Endothelial cell of umbilical vein (primary cell): ENCODE results near the gene COQ9. TPM values are rescaled to one million over a fixed set of nuclear protein-coding genes. Genes with fewer than 3 reads are reported as not detected.

Source experiments
- BruUV-seq: library from RNA; stranded (reverse); fragments of 400-500 nt; replicated peaks from 2 replicates; lab custom pipeline; 2021; lab: Mats Ljungman, UMichigan
- CTCF ChIA-PET: fragments of 300-600, 350-600 bp; sonication (Branson Sonifier 250); formaldehyde crosslinking; loops from one replicate; lab custom pipeline; 2021; ENCODE audit warnings: antibody characterized with exemption, inconsistent platforms; lab: Charles Lee
- POLR2A ChIA-PET: fragments of 300-600, 350-600 bp; sonication (Branson Sonifier 250); formaldehyde crosslinking; loops from one replicate; lab custom pipeline; 2021; ENCODE audit warnings: antibody characterized with exemption, inconsistent platforms; lab: Charles Lee
- DNase-seq: peaks from one replicate; pipeline ENCODE4 v3.0.0-alpha.2; 2011; ENCODE audit warnings: low read depth, low spot score
- FAIRE-seq: peaks from 2 replicates; lab custom pipeline; 2011; peaks lifted over from hg19 to GRCh38; lab: Jason Lieb, UNC
- H2AFZ ChIP-seq: 2 replicates; pipeline ENCODE4 v1.6.0; 2012; ENCODE audit warnings: low read depth, low read length, control low read depth, inconsistent platforms
- H3K27ac ChIP-seq: 2 replicates; pipeline ENCODE4 v1.5.1; 2011; ENCODE audit warnings: low read depth, mild to moderate bottlenecking, control low read depth, low read length, moderate library complexity; ENCODE audit not compliant: insufficient read depth
- H3K27me3 ChIP-seq, 2 experiments: 2 replicates each; pipeline versions ENCODE4 v1.6.0 to v1.6.1; 2011; ENCODE audit warnings: low read length in 2 of 2, mixed read lengths in 1 of 2; ENCODE audit not compliant: control insufficient read depth in 2 of 2, insufficient read depth in 2 of 2
- H3K36me3 ChIP-seq, 2 experiments: 2 replicates in 1 of 2; 3 replicates in 1 of 2; pipeline ENCODE4 v1.5.1; 2011; ENCODE audit warnings: low read length in 2 of 2, mild to moderate bottlenecking in 1 of 2, moderate library complexity in 1 of 2; ENCODE audit not compliant: control insufficient read depth in 2 of 2, insufficient read depth in 2 of 2; ENCODE audit errors: extremely low read depth in 1 of 2
- H3K4me1 ChIP-seq: 3 replicates; pipeline ENCODE4 v1.5.1; 2011; ENCODE audit warnings: mild to moderate bottlenecking, low read length; ENCODE audit not compliant: control insufficient read depth, insufficient read depth; ENCODE audit errors: extremely low read depth
- H3K4me2 ChIP-seq: 2 replicates; pipeline ENCODE4 v1.6.1; 2011; ENCODE audit warnings: low read length, control low read depth, mixed read lengths; ENCODE audit not compliant: insufficient read depth
- H3K4me3 ChIP-seq, 3 experiments: fragments of 200-600 bp in 1 of 3; sonication (generic), shearing (Covaris generic) in 1 of 3; replicated peaks in 1 of 3; 2 replicates each; pipeline ENCODE4 v1.5.1; 2011 to 2016; ENCODE audit warnings: control low read depth in 3 of 3, low read length in 3 of 3, mild to moderate bottlenecking in 2 of 3, inconsistent platforms in 1 of 3, low read depth in 1 of 3, moderate library complexity in 1 of 3; ENCODE audit not compliant: insufficient read depth in 1 of 3
- H3K79me2 ChIP-seq: 2 replicates; pipeline ENCODE4 v1.6.0; 2012; ENCODE audit warnings: low read length, inconsistent platforms; ENCODE audit not compliant: control insufficient read depth, insufficient read depth
- H3K9ac ChIP-seq: replicated peaks from 2 replicates; pipeline ENCODE3; 2011; ENCODE audit warnings: low read length, control low read depth; ENCODE audit not compliant: insufficient read depth; ENCODE audit errors: extremely low read depth
- H3K9me1 ChIP-seq: replicated peaks from 3 replicates; pipeline ENCODE4 v1.6.0; 2011; ENCODE audit warnings: mild to moderate bottlenecking, low read length; ENCODE audit not compliant: control insufficient read depth, insufficient read depth; ENCODE audit errors: extremely low read depth
- H3K9me3 ChIP-seq: replicated peaks from 2 replicates; pipeline ENCODE4 v1.5.1; 2012; ENCODE audit warnings: low read length, inconsistent platforms; ENCODE audit not compliant: control insufficient read depth, insufficient read depth
- H4K20me1 ChIP-seq: replicated peaks from 2 replicates; pipeline ENCODE3; 2011; ENCODE audit warnings: mild to moderate bottlenecking, low read length; ENCODE audit not compliant: control insufficient read depth, insufficient read depth; ENCODE audit errors: extremely low read depth
- EZH2 ChIP-seq: IDR thresholded peaks from 2 replicates; pipeline ENCODE4 v1.6.1; 2012; ENCODE audit warnings: borderline replicate concordance, low read depth, mild to moderate bottlenecking, moderate library complexity, low read length, inconsistent platforms; ENCODE audit not compliant: severe bottlenecking
- FOS ChIP-seq: IDR thresholded peaks from 2 replicates; pipeline ENCODE4 v1.6.1; 2011; ENCODE audit warnings: mild to moderate bottlenecking, low read length, moderate library complexity, borderline replicate concordance; ENCODE audit not compliant: insufficient read depth
- GATA2 ChIP-seq: IDR thresholded peaks from 2 replicates; pipeline ENCODE4 v1.7.0; 2011; ENCODE audit warnings: low read depth, mild to moderate bottlenecking, moderate library complexity, mixed read lengths, low read length; ENCODE audit not compliant: insufficient read length, insufficient read depth
- JUN ChIP-seq: IDR thresholded peaks from 2 replicates; pipeline ENCODE4 v1.6.1; 2011; ENCODE audit warnings: borderline replicate concordance, low read depth; ENCODE audit not compliant: insufficient read length, insufficient read depth
- POLR2A ChIP-seq: IDR thresholded peaks from 2 replicates; pipeline ENCODE4 v1.6.1; 2012; ENCODE audit warnings: low read depth, mild to moderate bottlenecking, control low read depth, low read length
- POLR2AphosphoS5 ChIP-seq: IDR thresholded peaks from 2 replicates; pipeline ENCODE4 v1.6.1; 2012; ENCODE audit warnings: low read depth, mild to moderate bottlenecking, control low read depth, low read length, moderate library complexity; ENCODE audit not compliant: insufficient read depth
- dilution Hi-C: fragments of 300-500 bp; cut with MboI; formaldehyde crosslinking; loops from one replicate; pipeline ENCODE4 v1.15.0; 2019; ENCODE audit warnings: low sequenced_read_pairs; ENCODE audit not compliant: extremely low pct_ligation_motif_present
- intact Hi-C: fragments of 100-400 bp; cut with micrococcal nuclease; formaldehyde crosslinking; loops from one replicate; pipeline ENCODE4 v1.10.0; 2022
- polyA plus RNA-seq, 4 experiments: library from polyadenylated mRNA; depleted of rRNA in 3 of 4; stranded (reverse) in 3 of 4; unstranded in 1 of 4; fragments of >200 nt; gene quantifications; 2 replicates each; pipeline versions ENCODE4 v1.2.1 to v1.2.3, GENCODE V29; 2011 to 2012; ENCODE audit warnings: missing spikeins in 1 of 4
- total RNA-seq: library from RNA; stranded (reverse); gene quantifications from 2 replicates; pipeline ENCODE4 v1.2.3, GENCODE V29; 2021
- TF ChIP-seq, protein P1 (sequence below), 2 donors: IDR thresholded peaks; 1 replicate in 1 of 2; 2 replicates in 1 of 2; pipeline ENCODE4 v1.5.1; 2011; ENCODE audit warnings: low read length in 2 of 2, mild to moderate bottlenecking in 2 of 2, moderate library complexity in 2 of 2, control low read depth in 1 of 2, inconsistent platforms in 1 of 2, low read depth in 1 of 2; ENCODE audit not compliant: insufficient read depth in 1 of 2; ENCODE audit errors: extremely low read depth in 1 of 2

The COQ9 gene
- total and polyA plus RNA-seq, 2 donors (not counting 3 experiments of a cell fraction or from before 2014, with no cell fraction given) = 42.5 to 78.3 TPM

DNA sequence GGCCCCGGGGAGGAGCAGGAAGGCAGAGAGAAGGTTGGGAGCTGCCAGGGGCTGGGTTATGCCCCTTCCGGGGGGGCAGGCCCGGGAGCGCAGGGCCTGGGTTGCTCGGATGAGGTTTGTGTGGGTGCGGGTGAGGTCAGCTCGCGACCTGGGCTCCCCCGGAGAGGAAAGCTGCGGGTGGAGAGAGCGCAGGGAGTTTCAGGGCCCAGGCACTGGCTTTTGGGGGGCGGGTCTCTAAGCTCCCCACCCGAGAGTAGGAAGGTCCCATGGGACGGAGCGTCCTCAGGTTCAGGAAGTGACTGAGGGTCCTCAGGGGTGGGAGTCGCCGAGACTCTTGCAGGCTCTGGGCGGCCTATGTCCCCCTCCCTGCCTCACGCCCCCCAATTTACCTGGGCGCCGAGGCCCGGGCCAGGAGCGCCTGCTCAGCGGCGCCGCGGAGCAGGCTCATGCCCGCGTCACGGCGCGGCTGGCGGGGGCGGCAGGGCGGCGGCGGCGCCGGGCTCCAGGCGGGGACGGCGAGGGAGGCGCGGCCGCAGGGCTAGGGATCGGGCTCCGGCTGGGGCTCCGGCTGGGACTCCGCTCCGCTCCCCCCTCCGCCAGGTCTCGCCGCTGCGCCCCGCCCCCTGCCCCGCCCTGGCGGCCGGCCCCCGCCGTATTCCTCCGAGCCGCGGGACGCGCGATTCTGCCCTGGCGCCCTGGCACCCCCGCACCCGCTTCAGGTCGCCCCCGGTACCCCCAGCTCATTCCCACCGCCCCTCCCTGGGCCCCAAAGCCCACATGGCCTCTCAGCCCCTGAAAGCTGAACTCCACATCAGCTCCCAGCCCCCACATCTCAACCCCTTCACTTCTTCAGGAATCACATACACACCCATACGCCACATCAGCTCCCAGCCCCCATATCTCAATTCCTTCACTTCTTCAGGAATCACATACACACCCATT lies 38.9 kb downstream of the COQ9 start, which contains the start of gene DOK4:
TSS of gene DOK4 (minus strand) at position 578 of the 942 bp plus-strand sequence. CDS start 6,986 bp downstream, outside the sequence.
- Histone ChIP-seq H2AFZ (peak within 1 kb of the TSS; percentile 99), H3K27me3 (peaks cover 0 to 4% of the 10 kb centered on the region in 2 experiments), H3K9me3 (no peaks in the 10 kb centered on the region), H3K9ac (peak within 1 kb of the TSS; percentile 62), H4K20me1 (no peaks in the 10 kb centered on the region), H3K79me2 (no peaks in the 10 kb centered on the region), H3K4me3 (peak within 1 kb of the TSS; percentile 49 to 72 (median 51)), H3K4me1 (peaks cover 6% of the 10 kb centered on the region), H3K27ac (no peak within 1 kb of the TSS), H3K9me1 (no peaks in the 10 kb centered on the region), H3K36me3 (no peaks in the 10 kb centered on the region), H3K4me2 (peak within 1 kb of the TSS; percentile 75)
- TF ChIP-seq POLR2A (no peak), FOS (no peak), JUN (no peak), EZH2 (no peak), POLR2AphosphoS5 (no peak), GATA2 (no peak)
- TF ChIP-seq, protein P1, sequence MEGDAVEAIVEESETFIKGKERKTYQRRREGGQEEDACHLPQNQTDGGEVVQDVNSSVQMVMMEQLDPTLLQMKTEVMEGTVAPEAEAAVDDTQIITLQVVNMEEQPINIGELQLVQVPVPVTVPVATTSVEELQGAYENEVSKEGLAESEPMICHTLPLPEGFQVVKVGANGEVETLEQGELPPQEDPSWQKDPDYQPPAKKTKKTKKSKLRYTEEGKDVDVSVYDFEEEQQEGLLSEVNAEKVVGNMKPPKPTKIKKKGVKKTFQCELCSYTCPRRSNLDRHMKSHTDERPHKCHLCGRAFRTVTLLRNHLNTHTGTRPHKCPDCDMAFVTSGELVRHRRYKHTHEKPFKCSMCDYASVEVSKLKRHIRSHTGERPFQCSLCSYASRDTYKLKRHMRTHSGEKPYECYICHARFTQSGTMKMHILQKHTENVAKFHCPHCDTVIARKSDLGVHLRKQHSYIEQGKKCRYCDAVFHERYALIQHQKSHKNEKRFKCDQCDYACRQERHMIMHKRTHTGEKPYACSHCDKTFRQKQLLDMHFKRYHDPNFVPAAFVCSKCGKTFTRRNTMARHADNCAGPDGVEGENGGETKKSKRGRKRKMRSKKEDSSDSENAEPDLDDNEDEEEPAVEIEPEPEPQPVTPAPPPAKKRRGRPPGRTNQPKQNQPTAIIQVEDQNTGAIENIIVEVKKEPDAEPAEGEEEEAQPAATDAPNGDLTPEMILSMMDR (IDR thresholded peaks at IDR 0.05; ENCODE audit: extremely low read depth in 1 of 2, insufficient read depth in 1 of 2, low read depth in 1 of 2, low read length in 2 of 2) = no peak
- FAIRE-seq (peak; percentile 66), DNase-seq (peak; percentile 36)
- POLR2A ChIA-PET = no interaction called here
- dilution Hi-C loops = no loop called here
- intact Hi-C loops = loop anchor here (2.0 kb wide), 1 partner anchor 49 kb away; no protein-coding TSS in a partner anchor
- BruUV-seq = no TSS peak
- CTCF ChIA-PET = interaction anchor here (1.0 to 5.3 kb wide), 4 partner anchors 15 to 55 kb away, joined by 3 to 27 read pairs (median 3); no protein-coding TSS in a partner anchor
